Measurements from ENCODE around the gene ERN1.
"Not testable (repeated sequence)": the region's sequence is repeated elsewhere in the genome, so short reads cannot be mapped to it uniquely, and the experiment has no call there.

DNA sequence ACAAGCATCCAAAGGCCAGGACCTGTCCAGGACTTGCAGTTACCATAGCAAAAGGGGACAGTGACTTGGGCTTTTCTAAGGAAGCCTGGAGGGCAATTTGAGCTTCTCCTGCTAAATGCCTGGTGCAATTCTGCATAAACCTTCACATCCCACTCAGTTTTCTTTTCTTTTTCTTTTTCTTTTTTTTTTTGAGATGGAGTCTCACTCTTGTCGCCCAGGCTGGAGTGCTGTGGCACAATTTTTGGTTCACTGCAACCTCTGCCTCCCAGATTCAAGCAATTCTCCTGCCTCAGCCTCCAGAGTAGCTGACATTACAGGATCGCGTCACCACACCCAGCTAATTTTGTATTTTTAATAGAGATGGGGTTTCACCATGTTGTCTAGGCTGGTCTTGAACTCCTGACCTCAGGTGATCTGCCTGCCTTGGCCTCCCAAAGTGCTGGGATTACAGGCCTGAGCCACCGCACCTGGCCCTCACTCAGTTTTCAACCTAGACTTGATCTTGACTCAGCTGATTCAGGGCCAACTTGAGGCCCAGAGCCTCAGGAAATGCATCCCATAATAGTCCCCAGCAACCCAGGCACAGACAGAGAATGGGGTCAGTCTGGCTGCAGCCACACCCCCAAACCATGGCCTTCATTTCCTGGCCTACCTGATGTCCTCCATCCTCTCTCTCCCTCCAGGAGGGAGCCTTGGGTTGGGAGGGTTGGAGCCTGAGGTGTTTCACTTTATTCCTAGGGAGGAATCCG, 122.7 kb downstream of the ERN1 start:
- TF ChIP-seq, protein P1, sequence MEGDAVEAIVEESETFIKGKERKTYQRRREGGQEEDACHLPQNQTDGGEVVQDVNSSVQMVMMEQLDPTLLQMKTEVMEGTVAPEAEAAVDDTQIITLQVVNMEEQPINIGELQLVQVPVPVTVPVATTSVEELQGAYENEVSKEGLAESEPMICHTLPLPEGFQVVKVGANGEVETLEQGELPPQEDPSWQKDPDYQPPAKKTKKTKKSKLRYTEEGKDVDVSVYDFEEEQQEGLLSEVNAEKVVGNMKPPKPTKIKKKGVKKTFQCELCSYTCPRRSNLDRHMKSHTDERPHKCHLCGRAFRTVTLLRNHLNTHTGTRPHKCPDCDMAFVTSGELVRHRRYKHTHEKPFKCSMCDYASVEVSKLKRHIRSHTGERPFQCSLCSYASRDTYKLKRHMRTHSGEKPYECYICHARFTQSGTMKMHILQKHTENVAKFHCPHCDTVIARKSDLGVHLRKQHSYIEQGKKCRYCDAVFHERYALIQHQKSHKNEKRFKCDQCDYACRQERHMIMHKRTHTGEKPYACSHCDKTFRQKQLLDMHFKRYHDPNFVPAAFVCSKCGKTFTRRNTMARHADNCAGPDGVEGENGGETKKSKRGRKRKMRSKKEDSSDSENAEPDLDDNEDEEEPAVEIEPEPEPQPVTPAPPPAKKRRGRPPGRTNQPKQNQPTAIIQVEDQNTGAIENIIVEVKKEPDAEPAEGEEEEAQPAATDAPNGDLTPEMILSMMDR (IDR thresholded peaks at IDR 0.05), result not testable (repeated sequence)
- not testable (repeated sequence) for TF ChIP-seq POLR2A (IDR thresholded peaks at IDR 0.05)

Measured in Peyer's patch (tissue), 4 donors.